HEK293T (cell line): ENCODE results near the gene SON.

ENCODE experiments used
- CTCF ChIA-PET: fragments of 350-600 bp; formaldehyde crosslinking; extraction: SDS; loops from one replicate; lab custom pipeline; 2021; ENCODE audit warnings: antibody characterized with exemption, inconsistent platforms; lab: Yijun Ruan, JAX
- POLR2A ChIA-PET: fragments of 350-600 bp; formaldehyde crosslinking; extraction: SDS; loops from one replicate; lab custom pipeline; 2020; ENCODE audit warnings: antibody characterized with exemption, inconsistent platforms; lab: Yijun Ruan, JAX
- DNase-seq: peaks from one replicate; pipeline ENCODE4 v3.0.0; 2012; ENCODE audit warnings: mixed read lengths; ENCODE audit errors: extremely low spot score
- ARNT ChIP-seq: fragments of 450-650 bp; IDR thresholded peaks from 2 replicates; pipeline ENCODE4 v1.6.1; 2017; ENCODE audit warnings: mild to moderate bottlenecking
- BHLHE40 ChIP-seq: fragments of 450-650 bp; IDR thresholded peaks from 2 replicates; pipeline ENCODE4 v1.6.1; 2016; ENCODE audit warnings: mild to moderate bottlenecking, moderate library complexity, borderline replicate concordance
- CTBP1 ChIP-seq: fragments of 450-650 bp; IDR thresholded peaks from 2 replicates; pipeline ENCODE4 v1.6.1; 2016; ENCODE audit warnings: borderline replicate concordance
- ELF4 ChIP-seq: fragments of 450-650 bp; IDR thresholded peaks from 2 replicates; pipeline ENCODE4 v1.6.1; 2017; ENCODE audit warnings: antibody characterized with exemption
- FOXA1 ChIP-seq: fragments of 450-650 bp; IDR thresholded peaks from 2 replicates; pipeline ENCODE4 v1.6.1; 2016; ENCODE audit warnings: mild to moderate bottlenecking
- FOXK2 ChIP-seq: fragments of 450-650 bp; IDR thresholded peaks from 2 replicates; pipeline ENCODE4 v1.6.1; 2016; ENCODE audit warnings: mild to moderate bottlenecking
- FOXM1 ChIP-seq: fragments of 450-650 bp; IDR thresholded peaks from 2 replicates; pipeline ENCODE4 v1.6.1; 2017; ENCODE audit warnings: mild to moderate bottlenecking, borderline replicate concordance
- HDGF ChIP-seq: fragments of 450-650 bp; IDR thresholded peaks from 2 replicates; pipeline ENCODE4 v1.6.1; 2017; ENCODE audit warnings: antibody characterized with exemption, borderline replicate concordance
- L3MBTL2 ChIP-seq: fragments of 450-650 bp; conservative IDR thresholded peaks from 2 replicates; pipeline ENCODE4 v1.6.1; 2016; ENCODE audit warnings: mild to moderate bottlenecking
- LEF1 ChIP-seq: fragments of 450-650 bp; IDR thresholded peaks from 2 replicates; pipeline ENCODE4 v1.6.1; 2017; ENCODE audit warnings: mild to moderate bottlenecking, borderline replicate concordance
- NFRKB ChIP-seq: fragments of 450-650 bp; IDR thresholded peaks from 2 replicates; pipeline ENCODE4 v1.6.1; 2016; ENCODE audit warnings: mild to moderate bottlenecking, moderate library complexity
- SP1 ChIP-seq: fragments of 450-650 bp; IDR thresholded peaks from 2 replicates; pipeline ENCODE4 v1.6.1; 2017
- SUZ12 ChIP-seq: fragments of 450-650 bp; IDR thresholded peaks from 2 replicates; pipeline ENCODE4 v1.6.1; 2016; ENCODE audit warnings: mild to moderate bottlenecking
- TARDBP ChIP-seq: fragments of 450-650 bp; IDR thresholded peaks from 2 replicates; pipeline ENCODE4 v1.6.1; 2016
- ZNF384 ChIP-seq: fragments of 450-650 bp; IDR thresholded peaks from 2 replicates; pipeline ENCODE4 v1.6.1; 2016
- TF ChIP-seq, protein P1 (sequence below): fragments of 450-650 bp; IDR thresholded peaks from 2 replicates; pipeline ENCODE4 v1.6.1; 2016

Gene SON

DNA sequence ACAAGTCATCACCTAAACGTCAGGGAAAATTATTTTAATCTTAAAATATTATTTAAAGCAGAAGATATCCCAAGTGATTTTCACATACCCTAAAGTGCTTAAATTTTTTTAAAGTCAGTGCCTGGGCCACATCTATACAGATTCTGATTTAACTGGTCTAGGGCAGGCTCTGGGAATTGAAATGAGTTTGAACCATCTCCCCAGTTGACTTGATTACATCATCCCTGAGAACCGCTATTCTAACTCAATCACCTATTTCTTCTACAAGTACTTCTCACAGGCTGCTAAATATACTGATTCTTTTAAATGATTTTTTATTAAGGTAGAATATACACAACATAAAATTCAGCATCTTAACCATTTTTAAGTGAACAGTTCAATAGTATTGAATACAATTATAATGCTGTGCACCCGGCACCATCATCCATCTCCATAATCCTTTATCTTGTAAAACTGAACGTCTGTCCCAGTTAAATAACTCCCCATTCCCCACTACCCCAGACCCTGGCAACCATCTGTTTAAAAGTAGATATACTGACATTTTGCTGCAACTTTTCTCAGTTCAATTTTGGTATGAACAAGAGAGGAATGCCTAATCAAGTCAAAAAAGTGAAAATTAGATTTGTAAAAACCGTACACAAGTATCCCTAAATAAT, 20.4 kb upstream of the SON start:
- ChIA-PET CTCF (no interaction called here), POLR2A (no interaction called here)
- no peak for TF ChIP-seq SP1
- no peak for TF ChIP-seq L3MBTL2
- no peak for TF ChIP-seq FOXA1
- TF ChIP-seq LEF1: no peak
- TF ChIP-seq ARNT: no peak
- TF ChIP-seq, protein P1, sequence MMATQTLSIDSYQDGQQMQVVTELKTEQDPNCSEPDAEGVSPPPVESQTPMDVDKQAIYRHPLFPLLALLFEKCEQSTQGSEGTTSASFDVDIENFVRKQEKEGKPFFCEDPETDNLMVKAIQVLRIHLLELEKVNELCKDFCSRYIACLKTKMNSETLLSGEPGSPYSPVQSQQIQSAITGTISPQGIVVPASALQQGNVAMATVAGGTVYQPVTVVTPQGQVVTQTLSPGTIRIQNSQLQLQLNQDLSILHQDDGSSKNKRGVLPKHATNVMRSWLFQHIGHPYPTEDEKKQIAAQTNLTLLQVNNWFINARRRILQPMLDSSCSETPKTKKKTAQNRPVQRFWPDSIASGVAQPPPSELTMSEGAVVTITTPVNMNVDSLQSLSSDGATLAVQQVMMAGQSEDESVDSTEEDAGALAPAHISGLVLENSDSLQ: no peak
- TF ChIP-seq CTBP1: no peak
- no peak for TF ChIP-seq BHLHE40
- TF ChIP-seq ZNF384: no peak
- TF ChIP-seq FOXK2: no peak
- TF ChIP-seq NFRKB: no peak
- no peak for DNase-seq

DNA sequence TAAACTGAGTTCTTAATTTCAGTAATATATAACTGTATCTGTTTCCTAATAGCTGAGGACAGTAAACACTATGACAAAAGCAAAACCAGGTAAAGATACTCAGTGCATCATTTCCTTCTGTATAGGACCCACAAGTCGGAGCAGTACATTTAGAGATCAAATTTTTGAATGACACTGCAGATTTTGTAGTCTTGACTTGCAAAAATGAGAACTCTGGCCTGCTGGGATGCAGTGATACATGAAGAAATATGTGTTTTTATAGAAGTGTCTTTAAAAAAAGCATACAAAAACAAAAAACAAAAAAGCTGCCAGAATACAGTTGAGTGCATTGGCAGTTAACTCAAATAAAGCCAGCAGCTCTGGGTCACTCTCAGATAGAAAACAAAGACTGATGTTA, 19.9 kb upstream of the SON start:
- POLR2A ChIA-PET: no interaction called here
- DNase-seq: no peak
- no peak for TF ChIP-seq CTBP1
- TF ChIP-seq SP1: no peak
- TF ChIP-seq HDGF: no peak
- TF ChIP-seq, protein P1: no peak
- TF ChIP-seq ARNT: no peak
- TF ChIP-seq ELF4: no peak
- TF ChIP-seq LEF1: no peak
- TF ChIP-seq NFRKB: no peak
- no peak for TF ChIP-seq FOXA1
- TF ChIP-seq BHLHE40: no peak
- no peak for TF ChIP-seq FOXM1
- CTCF ChIA-PET: no interaction called here

DNA sequence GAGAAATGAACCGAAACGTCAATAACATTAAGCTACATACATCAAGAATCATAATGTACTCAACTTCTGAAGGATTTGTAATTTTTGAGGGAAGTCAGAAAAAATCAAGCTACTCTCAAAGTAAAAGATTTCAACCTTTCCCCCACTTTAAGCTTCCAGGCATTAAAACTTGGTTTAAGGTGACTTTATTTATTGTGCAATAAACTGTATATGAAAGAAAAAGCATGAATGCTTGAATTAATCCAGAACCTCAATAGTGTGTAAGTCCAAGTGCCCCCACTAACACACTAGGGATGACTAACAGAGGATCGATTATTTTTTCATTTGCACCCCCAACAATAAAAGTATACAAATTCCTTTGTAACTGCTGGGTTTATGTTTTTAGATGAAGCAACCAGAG, 11.8 kb upstream of the SON start:
- CTCF ChIA-PET: interaction anchor here (0.6 kb wide), 1 partner anchor 222 kb away, joined by 5 read pairs; no protein-coding TSS in a partner anchor
- POLR2A ChIA-PET: no interaction called here
- TF ChIP-seq L3MBTL2 (no peak), ELF4 (no peak), NFRKB (no peak), FOXM1 (no peak), ARNT (no peak), CTBP1 (no peak), FOXK2 (no peak), HDGF (no peak), LEF1 (no peak), SP1 (no peak), ZNF384 (no peak), BHLHE40 (no peak), FOXA1 (no peak), TARDBP (no peak)
- TF ChIP-seq, protein P1: no peak

DNA sequence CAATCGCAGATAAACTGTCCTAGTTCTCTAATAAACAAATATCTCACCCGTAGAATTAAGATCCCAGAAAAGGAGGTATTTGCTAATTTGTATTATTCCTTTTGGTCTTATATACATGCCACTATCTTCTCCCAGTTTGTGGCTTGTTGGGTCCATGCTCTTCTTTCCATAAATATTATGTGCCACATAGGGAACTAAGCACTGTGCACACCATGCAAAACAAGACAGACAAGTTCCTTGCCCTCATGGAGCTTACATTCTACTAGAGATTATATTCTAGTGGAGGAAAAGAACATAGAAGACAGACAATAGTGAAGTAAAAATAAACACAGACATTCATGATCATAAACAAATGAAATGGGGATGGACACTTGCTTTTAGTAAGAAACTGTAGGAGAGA, 5.6 kb upstream of the SON start:
- TF ChIP-seq ZNF384: no peak
- no peak for TF ChIP-seq L3MBTL2
- no peak for TF ChIP-seq SUZ12
- no peak for TF ChIP-seq FOXK2
- TF ChIP-seq ELF4: no peak
- TF ChIP-seq NFRKB: no peak
- TF ChIP-seq LEF1: no peak
- TF ChIP-seq HDGF: no peak
- TF ChIP-seq BHLHE40: no peak
- TF ChIP-seq, protein P1: no peak
- no peak for TF ChIP-seq SP1
- DNase-seq: no peak
- POLR2A ChIA-PET: no interaction called here
- CTCF ChIA-PET: no interaction called here

More for the DNA sequence above, 11.8 kb upstream of the SON start:
- DNase-seq: no peak

DNA sequence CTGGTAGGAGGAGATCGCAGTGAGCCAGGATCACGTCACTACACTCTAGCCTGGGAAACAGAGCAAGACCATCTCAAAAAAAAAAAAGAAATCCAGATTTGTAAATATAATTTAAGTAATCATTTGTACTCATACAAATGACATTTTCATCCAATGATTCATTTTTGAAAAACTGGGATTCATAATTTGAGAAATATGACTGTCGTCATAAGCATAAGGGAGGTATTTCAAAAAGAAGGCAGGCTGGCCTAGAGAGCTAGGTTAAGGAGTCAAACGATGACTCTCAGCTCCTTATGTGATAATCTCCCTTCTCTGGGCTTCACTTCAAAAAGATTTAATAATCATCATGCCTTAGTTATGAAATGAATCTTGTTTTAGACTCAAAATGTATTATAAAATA, 3.2 kb upstream of the SON start:
- TF ChIP-seq NFRKB (no peak), FOXM1 (no peak), HDGF (no peak), TARDBP (no peak), BHLHE40 (no peak), FOXK2 (no peak), ZNF384 (no peak), LEF1 (no peak)
- TF ChIP-seq, protein P1: no peak
- POLR2A ChIA-PET: no interaction called here
- CTCF ChIA-PET: no interaction called here
- DNase-seq: no peak
